NCI-H187 (cell line): ENCODE measurements around the gene LSM3.

ENCODE experiments used
- DNase-seq, 2 experiments: peaks; one replicate each; lab custom pipeline; 2025; lab: John Stamatoyannopoulos, UW

The LSM3 gene

GRCh38 chr3:14200841-14201240, 22.2 kb downstream of the LSM3 start:
- no peak for DNase-seq

GRCh38 chr3:14201940-14202684, 23.5 kb downstream of the LSM3 start:
- no peak for DNase-seq

DNA sequence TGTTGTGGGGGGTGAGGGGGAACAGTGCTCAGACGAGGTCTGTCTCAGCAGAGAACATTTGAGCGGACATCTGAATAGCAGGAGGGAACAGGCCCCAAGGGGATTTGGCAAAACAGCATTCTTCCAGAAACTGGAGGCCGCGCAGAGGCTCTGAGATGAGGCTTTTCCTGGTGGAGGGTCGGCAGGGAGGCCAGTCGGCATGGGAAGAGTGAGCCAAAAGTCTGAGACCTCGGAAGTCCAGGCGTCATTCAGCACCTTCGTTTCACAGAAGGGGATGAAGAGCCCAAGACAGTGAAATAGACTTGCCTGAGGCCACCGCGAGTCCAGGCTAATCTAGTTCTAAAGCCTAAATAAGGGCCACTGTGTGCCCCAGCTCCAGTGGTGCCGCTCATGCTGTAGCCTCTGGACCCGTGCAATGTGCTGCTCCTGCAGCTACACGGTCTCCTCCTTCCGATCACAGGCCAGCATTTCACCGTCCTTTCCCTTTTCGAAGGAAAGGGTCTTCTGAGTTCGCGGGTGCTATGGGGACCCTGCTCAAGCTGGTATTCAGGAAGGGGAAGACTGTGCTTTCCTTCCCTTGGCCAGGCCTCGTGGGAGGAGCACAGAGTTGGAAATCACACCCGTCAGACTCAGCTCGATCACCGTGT, 24.4 kb downstream of the LSM3 start:
- no peak for DNase-seq

- no peak for DNase-seq
Observed at GRCh38 chr3:14203521-14204079, 25.0 kb downstream of the LSM3 start.

- no peak for DNase-seq
Observed at GRCh38 chr3:14204515-14205284, 26.1 kb downstream of the LSM3 start.

DNA sequence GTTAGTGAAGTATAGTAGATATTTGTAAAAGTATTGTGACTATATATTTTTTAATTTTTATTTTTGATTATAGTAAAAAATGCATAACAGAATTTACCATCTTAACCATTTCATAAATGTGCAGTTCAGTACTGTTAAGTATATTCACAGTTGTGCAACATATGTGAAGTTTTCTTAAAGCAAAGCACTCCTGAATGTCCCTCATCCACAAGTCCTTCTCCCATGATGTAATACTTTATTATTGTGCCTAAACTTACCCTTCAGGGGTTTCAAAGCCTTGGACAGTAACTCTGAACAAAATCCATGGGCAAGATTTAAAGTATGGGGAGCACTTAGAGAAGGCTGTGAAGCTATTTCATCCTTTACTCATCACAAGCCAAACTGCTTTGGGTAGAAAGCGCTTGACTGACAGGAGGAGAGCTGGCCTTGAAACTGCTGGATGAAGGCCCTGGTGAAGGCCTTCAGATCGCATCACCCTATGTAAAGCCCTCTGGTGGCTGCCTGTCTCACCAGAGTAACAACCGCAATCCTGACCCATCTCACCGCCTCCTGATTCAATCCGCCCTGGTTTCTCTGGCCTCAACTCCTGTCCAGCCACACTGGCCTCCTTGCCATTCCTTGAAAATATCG, 28.0 kb downstream of the LSM3 start:
- DNase-seq, result no peak

DNA sequence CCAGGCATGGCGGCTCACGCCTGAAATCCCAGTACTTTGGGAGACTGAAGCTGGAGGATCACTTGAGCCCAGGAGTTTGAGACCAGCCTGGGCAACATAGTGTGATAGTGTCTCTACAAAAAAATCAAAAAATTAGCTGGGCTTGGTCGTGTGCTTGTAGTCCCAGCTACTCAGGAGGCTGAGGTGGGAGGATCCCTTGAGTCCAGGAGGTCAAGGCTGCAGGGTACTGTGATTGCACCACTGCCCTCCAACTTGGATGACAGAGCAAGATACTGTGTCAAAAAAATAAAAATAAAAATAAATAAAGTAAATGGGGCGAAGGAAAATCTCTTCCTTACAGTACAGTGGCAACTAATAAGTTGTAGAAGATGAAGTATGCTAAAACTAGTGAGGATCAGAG, 29.6 kb downstream of the LSM3 start:
- DNase-seq, result no peak

DNA sequence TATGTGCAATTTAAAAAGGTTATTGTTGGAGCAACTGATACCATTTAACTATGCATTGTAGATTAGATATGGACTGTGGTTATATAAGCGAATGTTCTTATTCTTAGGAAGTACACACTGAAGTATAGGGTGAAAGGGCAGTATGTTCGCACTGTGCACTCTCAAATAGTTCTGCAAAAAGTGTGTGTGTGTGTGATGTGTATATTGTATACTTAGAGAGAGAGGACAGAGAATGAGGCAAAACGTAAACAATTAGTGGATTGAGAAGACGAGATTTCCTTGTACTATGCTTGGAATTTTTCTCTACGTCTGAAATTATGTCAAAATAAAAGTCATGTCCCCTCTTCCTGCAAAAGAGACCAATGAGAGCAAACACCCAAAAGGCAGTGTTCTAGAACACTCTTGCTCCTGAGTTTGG, 30.4 kb downstream of the LSM3 start:
- DNase-seq, result no peak

GRCh38 chr3:14209581-14210289, 31.1 kb downstream of the LSM3 start:
- DNase-seq, result no peak

GRCh38 chr3:14210290-14210688, 31.7 kb downstream of the LSM3 start:
- no peak for DNase-seq

DNA sequence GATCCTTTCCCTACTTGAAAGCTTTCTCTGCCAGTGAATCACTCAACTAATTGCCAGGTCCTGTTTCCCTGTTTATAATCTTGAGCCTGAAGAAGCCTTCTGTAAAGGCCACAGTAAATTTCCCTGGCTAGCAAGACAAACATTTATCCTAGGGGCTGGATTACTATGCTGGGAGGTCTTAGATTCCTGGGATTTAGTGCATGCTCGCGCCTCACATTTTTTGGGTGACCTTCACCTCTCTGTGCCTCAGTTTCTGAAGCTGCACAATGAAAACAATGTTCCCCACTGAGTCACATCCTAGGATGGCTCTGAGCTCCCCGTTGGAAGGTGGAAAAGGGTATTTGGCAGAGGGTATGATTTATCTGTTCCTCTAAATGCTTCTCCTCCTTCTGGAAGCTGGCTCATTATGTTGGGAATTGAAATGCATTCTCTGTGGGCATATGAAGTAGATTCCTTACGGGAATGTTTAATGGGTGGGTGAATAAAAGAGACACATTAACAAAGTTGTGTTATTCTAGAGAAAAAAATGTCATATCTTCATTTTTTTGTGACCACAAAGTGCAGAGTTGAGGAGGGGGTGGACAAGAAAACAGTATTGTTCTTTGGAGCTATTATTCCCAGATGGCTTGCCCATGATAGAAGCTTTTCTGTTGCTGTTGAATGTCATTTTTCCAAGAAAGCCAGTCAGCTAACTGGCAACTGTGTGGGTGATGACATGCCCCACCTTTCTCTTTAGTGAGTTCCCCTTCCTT, 32.4 kb downstream of the LSM3 start:
- no peak for DNase-seq

DNA sequence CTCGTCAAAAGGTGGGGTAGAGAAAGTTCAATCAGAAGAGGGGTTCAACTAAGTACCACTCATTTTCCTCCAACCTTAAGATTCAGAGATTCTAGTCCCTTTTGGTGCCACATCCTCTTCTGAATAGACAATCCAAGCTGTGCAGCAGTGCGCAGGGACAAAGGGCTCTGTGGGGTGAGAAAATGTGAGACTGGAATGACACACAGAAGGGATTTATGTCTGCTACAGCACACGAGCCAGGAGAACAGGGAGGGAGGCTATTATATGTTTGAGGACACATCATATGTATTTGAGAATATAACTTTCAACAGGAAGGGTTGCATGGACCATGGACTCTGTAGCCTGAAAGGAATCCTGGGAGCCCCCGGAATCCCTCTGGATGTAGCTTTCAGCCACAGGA, 33.0 kb downstream of the LSM3 start:
- no peak for DNase-seq

DNA sequence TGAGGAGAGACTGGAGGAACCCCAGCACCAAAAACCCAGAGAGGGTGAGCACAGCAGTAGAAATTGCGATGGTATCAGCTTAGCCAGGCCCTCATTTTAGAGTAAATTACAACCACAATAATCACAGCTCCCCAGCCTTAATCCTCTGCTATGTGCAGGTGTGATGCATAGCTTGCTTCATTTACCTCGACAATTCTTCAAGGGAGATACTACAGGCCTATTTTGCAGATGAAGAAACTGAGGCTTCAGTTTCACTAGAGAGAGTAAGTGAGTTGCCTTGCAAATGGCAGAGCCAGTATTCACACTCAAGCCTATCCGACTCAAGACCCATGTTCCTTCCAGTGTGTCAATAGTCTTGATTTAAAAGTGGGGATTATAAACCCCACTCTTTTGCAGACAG, 33.4 kb downstream of the LSM3 start:
- DNase-seq, result no peak

DNA sequence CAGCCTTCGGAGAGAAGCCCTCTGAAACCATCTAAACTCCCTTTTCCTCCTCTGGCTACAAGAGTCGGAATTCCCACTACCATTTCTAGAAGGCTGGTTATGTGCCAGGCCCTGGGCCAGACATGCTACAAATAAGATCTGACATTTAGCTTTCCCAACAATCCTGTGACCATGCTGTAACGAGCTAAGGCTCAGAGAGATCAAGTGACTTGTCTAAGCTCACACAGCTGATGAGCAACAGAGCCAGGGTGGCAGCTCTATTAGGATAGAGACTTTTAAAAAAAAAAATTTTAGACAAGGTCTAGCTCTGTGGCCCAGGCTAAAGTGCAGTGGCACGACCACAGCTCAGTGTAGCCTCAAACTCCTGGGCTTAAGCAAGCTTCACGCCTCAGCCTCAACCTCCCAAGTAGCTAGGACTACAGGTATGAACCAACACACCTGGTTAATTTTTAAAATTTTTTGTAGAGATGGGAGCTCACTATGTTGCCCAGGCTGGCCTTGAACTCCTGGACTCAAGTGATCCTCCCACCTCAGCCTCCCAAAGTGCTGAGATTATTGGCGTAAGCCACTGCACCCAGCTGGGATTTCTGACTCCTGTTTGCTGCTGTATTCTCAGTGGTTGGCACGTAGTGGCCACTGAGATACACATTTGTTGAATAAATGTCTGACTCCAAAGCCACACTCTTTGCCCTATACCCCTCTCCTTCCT, 34.6 kb downstream of the LSM3 start:
- DNase-seq, result no peak

DNA sequence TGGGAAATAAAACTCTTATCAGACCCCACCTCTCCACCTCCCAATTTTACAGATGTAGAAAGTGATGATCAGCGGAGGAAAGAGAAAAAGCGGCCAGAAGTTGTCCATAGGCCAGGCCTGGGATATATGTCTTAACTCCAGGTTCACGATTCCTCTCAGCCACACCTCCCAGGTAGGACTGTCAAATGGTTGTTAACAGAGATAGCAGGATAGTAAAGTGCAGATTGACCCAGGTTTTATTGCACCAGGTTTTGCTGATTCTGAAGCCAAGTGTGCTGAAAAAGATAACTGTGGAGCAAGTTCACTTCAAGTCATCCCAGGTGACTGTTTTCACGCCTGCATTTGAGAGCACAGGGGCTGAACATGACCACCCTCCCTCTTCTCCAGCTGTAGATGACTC, 36.1 kb downstream of the LSM3 start:
- no peak for DNase-seq

DNA sequence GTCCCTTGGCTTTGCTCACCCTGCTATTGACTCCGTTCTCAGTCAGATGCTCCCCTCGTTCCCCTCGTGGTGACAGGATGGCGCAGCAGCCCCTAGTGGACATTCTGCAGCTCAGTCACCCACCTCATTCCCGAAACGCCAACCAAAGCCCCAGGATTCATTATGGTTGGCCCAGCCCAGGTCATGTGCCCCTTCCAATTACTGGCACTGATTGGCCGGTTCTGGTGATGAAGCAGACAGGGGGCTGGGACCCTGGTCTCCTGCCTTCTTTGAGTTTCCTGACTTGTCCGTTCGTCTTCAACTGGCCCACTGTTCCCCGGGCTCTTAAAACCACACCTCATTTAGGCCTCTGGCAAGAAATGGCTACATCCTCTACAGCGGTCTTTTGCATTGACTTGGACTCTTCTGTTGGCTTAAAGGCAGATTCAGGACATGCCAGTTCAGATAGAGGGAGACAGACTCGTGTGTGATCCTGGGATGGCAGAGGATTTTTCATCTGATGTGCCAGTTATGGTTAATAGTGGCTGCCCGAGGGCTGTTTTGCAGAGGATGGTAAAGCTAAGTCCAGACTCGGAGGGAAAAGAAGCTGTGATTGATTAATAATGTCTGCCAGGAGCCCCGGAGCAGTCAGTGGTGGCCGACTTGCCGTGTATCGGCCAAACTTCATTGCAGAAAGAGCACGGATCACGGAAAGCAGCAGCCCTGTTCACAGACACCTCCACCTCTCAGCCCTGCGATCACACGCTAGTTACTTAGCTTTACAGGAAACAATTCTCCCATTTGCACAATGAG, 37.8 kb downstream of the LSM3 start:
- no peak for DNase-seq

- no peak for DNase-seq
Observed at GRCh38 chr3:14218355-14218754, 39.7 kb downstream of the LSM3 start.

- DNase-seq, result no peak
Observed at GRCh38 chr3:14220933-14221332, 42.3 kb downstream of the LSM3 start.

GRCh38 chr3:14221902-14222301, 43.3 kb downstream of the LSM3 start:
- no peak for DNase-seq
